Endothelial cell of umbilical vein (primary cell): ENCODE results near the gene RPAP3. TPM values are rescaled to one million over a fixed set of nuclear protein-coding genes. Genes with fewer than 3 reads are reported as not detected.

Experiments used
- BruUV-seq: library from RNA; stranded (reverse); fragments of 400-500 nt; replicated peaks from 2 replicates; lab custom pipeline; 2021; lab: Mats Ljungman, UMichigan
- CTCF ChIA-PET: fragments of 300-600, 350-600 bp; sonication (Branson Sonifier 250); formaldehyde crosslinking; loops from one replicate; lab custom pipeline; 2021; ENCODE audit warnings: antibody characterized with exemption, inconsistent platforms; lab: Charles Lee
- POLR2A ChIA-PET: fragments of 300-600, 350-600 bp; sonication (Branson Sonifier 250); formaldehyde crosslinking; loops from one replicate; lab custom pipeline; 2021; ENCODE audit warnings: antibody characterized with exemption, inconsistent platforms; lab: Charles Lee
- DNase-seq: peaks from one replicate; pipeline ENCODE4 v3.0.0-alpha.2; 2011; ENCODE audit warnings: low read depth, low spot score
- FAIRE-seq: peaks from 2 replicates; lab custom pipeline; 2011; peaks lifted over from hg19 to GRCh38; lab: Jason Lieb, UNC
- H2AFZ ChIP-seq: 2 replicates; pipeline ENCODE4 v1.6.0; 2012; ENCODE audit warnings: low read depth, low read length, control low read depth, inconsistent platforms
- H3K27ac ChIP-seq: 2 replicates; pipeline ENCODE4 v1.5.1; 2011; ENCODE audit warnings: low read depth, mild to moderate bottlenecking, control low read depth, low read length, moderate library complexity; ENCODE audit not compliant: insufficient read depth
- H3K27me3 ChIP-seq, 2 experiments: 2 replicates each; pipeline versions ENCODE4 v1.6.0 to v1.6.1; 2011; ENCODE audit warnings: low read length in 2 of 2, mixed read lengths in 1 of 2; ENCODE audit not compliant: control insufficient read depth in 2 of 2, insufficient read depth in 2 of 2
- H3K36me3 ChIP-seq, 2 experiments: 2 replicates in 1 of 2; 3 replicates in 1 of 2; pipeline ENCODE4 v1.5.1; 2011; ENCODE audit warnings: low read length in 2 of 2, mild to moderate bottlenecking in 1 of 2, moderate library complexity in 1 of 2; ENCODE audit not compliant: control insufficient read depth in 2 of 2, insufficient read depth in 2 of 2; ENCODE audit errors: extremely low read depth in 1 of 2
- H3K4me1 ChIP-seq: 3 replicates; pipeline ENCODE4 v1.5.1; 2011; ENCODE audit warnings: mild to moderate bottlenecking, low read length; ENCODE audit not compliant: control insufficient read depth, insufficient read depth; ENCODE audit errors: extremely low read depth
- H3K4me2 ChIP-seq: 2 replicates; pipeline ENCODE4 v1.6.1; 2011; ENCODE audit warnings: low read length, control low read depth, mixed read lengths; ENCODE audit not compliant: insufficient read depth
- H3K4me3 ChIP-seq, 3 experiments: fragments of 200-600 bp in 1 of 3; sonication (generic), shearing (Covaris generic) in 1 of 3; replicated peaks in 1 of 3; 2 replicates each; pipeline ENCODE4 v1.5.1; 2011 to 2016; ENCODE audit warnings: control low read depth in 3 of 3, low read length in 3 of 3, mild to moderate bottlenecking in 2 of 3, inconsistent platforms in 1 of 3, low read depth in 1 of 3, moderate library complexity in 1 of 3; ENCODE audit not compliant: insufficient read depth in 1 of 3
- H3K79me2 ChIP-seq: 2 replicates; pipeline ENCODE4 v1.6.0; 2012; ENCODE audit warnings: low read length, inconsistent platforms; ENCODE audit not compliant: control insufficient read depth, insufficient read depth
- H3K9ac ChIP-seq: replicated peaks from 2 replicates; pipeline ENCODE3; 2011; ENCODE audit warnings: low read length, control low read depth; ENCODE audit not compliant: insufficient read depth; ENCODE audit errors: extremely low read depth
- H3K9me1 ChIP-seq: replicated peaks from 3 replicates; pipeline ENCODE4 v1.6.0; 2011; ENCODE audit warnings: mild to moderate bottlenecking, low read length; ENCODE audit not compliant: control insufficient read depth, insufficient read depth; ENCODE audit errors: extremely low read depth
- H3K9me3 ChIP-seq: replicated peaks from 2 replicates; pipeline ENCODE4 v1.5.1; 2012; ENCODE audit warnings: low read length, inconsistent platforms; ENCODE audit not compliant: control insufficient read depth, insufficient read depth
- H4K20me1 ChIP-seq: replicated peaks from 2 replicates; pipeline ENCODE3; 2011; ENCODE audit warnings: mild to moderate bottlenecking, low read length; ENCODE audit not compliant: control insufficient read depth, insufficient read depth; ENCODE audit errors: extremely low read depth
- EZH2 ChIP-seq: IDR thresholded peaks from 2 replicates; pipeline ENCODE4 v1.6.1; 2012; ENCODE audit warnings: borderline replicate concordance, low read depth, mild to moderate bottlenecking, moderate library complexity, low read length, inconsistent platforms; ENCODE audit not compliant: severe bottlenecking
- FOS ChIP-seq: IDR thresholded peaks from 2 replicates; pipeline ENCODE4 v1.6.1; 2011; ENCODE audit warnings: mild to moderate bottlenecking, low read length, moderate library complexity, borderline replicate concordance; ENCODE audit not compliant: insufficient read depth
- GATA2 ChIP-seq: IDR thresholded peaks from 2 replicates; pipeline ENCODE4 v1.7.0; 2011; ENCODE audit warnings: low read depth, mild to moderate bottlenecking, moderate library complexity, mixed read lengths, low read length; ENCODE audit not compliant: insufficient read length, insufficient read depth
- JUN ChIP-seq: IDR thresholded peaks from 2 replicates; pipeline ENCODE4 v1.6.1; 2011; ENCODE audit warnings: borderline replicate concordance, low read depth; ENCODE audit not compliant: insufficient read length, insufficient read depth
- MAX ChIP-seq: IDR thresholded peaks from 2 replicates; pipeline ENCODE4 v1.6.1; 2011; ENCODE audit not compliant: insufficient read depth, insufficient read length
- MYC ChIP-seq: IDR thresholded peaks from one replicate; pipeline ENCODE4 v1.6.1; 2011; ENCODE audit warnings: mild to moderate bottlenecking, low read depth, low read length
- POLR2A ChIP-seq: IDR thresholded peaks from 2 replicates; pipeline ENCODE4 v1.6.1; 2012; ENCODE audit warnings: low read depth, mild to moderate bottlenecking, control low read depth, low read length
- POLR2AphosphoS5 ChIP-seq: IDR thresholded peaks from 2 replicates; pipeline ENCODE4 v1.6.1; 2012; ENCODE audit warnings: low read depth, mild to moderate bottlenecking, control low read depth, low read length, moderate library complexity; ENCODE audit not compliant: insufficient read depth
- dilution Hi-C: fragments of 300-500 bp; cut with MboI; formaldehyde crosslinking; loops from one replicate; pipeline ENCODE4 v1.15.0; 2019; ENCODE audit warnings: low sequenced_read_pairs; ENCODE audit not compliant: extremely low pct_ligation_motif_present
- intact Hi-C: fragments of 100-400 bp; cut with micrococcal nuclease; formaldehyde crosslinking; loops from one replicate; pipeline ENCODE4 v1.10.0; 2022
- polyA plus RNA-seq, 4 experiments: library from polyadenylated mRNA; depleted of rRNA in 3 of 4; stranded (reverse) in 3 of 4; unstranded in 1 of 4; fragments of >200 nt; gene quantifications; 2 replicates each; pipeline versions ENCODE4 v1.2.1 to v1.2.3, GENCODE V29; 2011 to 2012; ENCODE audit warnings: missing spikeins in 1 of 4
- total RNA-seq: library from RNA; stranded (reverse); gene quantifications from 2 replicates; pipeline ENCODE4 v1.2.3, GENCODE V29; 2021
- TF ChIP-seq, protein P1 (sequence below), 2 donors: IDR thresholded peaks; 1 replicate in 1 of 2; 2 replicates in 1 of 2; pipeline ENCODE4 v1.5.1; 2011; ENCODE audit warnings: low read length in 2 of 2, mild to moderate bottlenecking in 2 of 2, moderate library complexity in 2 of 2, control low read depth in 1 of 2, inconsistent platforms in 1 of 2, low read depth in 1 of 2; ENCODE audit not compliant: insufficient read depth in 1 of 2; ENCODE audit errors: extremely low read depth in 1 of 2

Gene RPAP3
- total and polyA plus RNA-seq, 2 donors (not counting 3 experiments of a cell fraction or from before 2014, with no cell fraction given): 3.9 to 29.8 TPM

DNA sequence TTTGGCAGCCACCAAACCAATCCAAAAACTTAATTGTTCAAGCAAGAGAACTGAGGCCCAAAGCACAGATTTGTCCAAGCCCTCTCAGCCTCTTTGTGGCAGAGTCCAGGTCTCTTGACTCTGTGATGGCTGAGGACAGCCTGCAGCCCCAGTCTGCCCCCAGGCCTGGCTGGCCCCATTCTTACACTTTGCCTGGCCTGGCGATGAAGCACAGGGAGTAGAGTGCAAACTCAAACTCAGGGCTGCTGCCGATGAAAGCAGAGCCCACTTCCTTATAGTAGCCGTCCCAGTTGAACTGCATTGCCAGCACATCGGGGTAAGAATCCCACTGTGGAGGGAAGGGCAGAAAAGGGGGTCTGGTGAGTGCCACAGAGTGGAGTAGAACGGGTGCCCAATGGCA lies 5.6 kb upstream of the RPAP3 start:
- DNase-seq (no peak), FAIRE-seq (no peak)
- Histone ChIP-seq H3K9me3 (no peaks in the 10 kb centered on the region), H3K27me3 (no peaks in the 10 kb centered on the region), H3K27ac (no peak overlapping the region), H3K36me3 (no peaks in the 10 kb centered on the region), H3K4me3 (no peak overlapping the region), H3K9me1 (no peaks in the 10 kb centered on the region), H3K79me2 (no peaks in the 10 kb centered on the region), H3K9ac (no peak overlapping the region), H3K4me2 (no peak overlapping the region), H2AFZ (no peak overlapping the region), H3K4me1 (peaks cover under 1% of the 10 kb centered on the region), H4K20me1 (no peaks in the 10 kb centered on the region)
- TF ChIP-seq MAX: no peak
- TF ChIP-seq GATA2: no peak
- no peak for TF ChIP-seq JUN
- no peak for TF ChIP-seq POLR2A
- TF ChIP-seq POLR2AphosphoS5: no peak
- no peak for TF ChIP-seq FOS
- no peak for TF ChIP-seq MYC
- TF ChIP-seq EZH2: no peak
- TF ChIP-seq, protein P1, sequence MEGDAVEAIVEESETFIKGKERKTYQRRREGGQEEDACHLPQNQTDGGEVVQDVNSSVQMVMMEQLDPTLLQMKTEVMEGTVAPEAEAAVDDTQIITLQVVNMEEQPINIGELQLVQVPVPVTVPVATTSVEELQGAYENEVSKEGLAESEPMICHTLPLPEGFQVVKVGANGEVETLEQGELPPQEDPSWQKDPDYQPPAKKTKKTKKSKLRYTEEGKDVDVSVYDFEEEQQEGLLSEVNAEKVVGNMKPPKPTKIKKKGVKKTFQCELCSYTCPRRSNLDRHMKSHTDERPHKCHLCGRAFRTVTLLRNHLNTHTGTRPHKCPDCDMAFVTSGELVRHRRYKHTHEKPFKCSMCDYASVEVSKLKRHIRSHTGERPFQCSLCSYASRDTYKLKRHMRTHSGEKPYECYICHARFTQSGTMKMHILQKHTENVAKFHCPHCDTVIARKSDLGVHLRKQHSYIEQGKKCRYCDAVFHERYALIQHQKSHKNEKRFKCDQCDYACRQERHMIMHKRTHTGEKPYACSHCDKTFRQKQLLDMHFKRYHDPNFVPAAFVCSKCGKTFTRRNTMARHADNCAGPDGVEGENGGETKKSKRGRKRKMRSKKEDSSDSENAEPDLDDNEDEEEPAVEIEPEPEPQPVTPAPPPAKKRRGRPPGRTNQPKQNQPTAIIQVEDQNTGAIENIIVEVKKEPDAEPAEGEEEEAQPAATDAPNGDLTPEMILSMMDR (IDR thresholded peaks at IDR 0.05; ENCODE audit: extremely low read depth in 1 of 2, insufficient read depth in 1 of 2, low read depth in 1 of 2, low read length in 2 of 2): no peak
- ChIA-PET POLR2A (no interaction called here), CTCF (interaction anchor here (1.2 to 11.5 kb wide), 4 partner anchors 56 to 128 kb away, joined by 4 to 172 read pairs (median 108); partner anchors contain the start of gene SLC48A1)
- intact Hi-C loops (loop anchor here (10.0 kb wide), 1 partner anchor 443 kb away; the partner anchor contains the start of gene ASB8), dilution Hi-C loops (no loop called here)
- BruUV-seq: no TSS peak
